GM18526 (cell line): ENCODE measurements around the gene IZUMO2.

ENCODE experiments used
- POLR2A ChIP-seq: IDR thresholded peaks from 3 replicates; pipeline ENCODE4 v1.6.1; 2011; ENCODE audit not compliant: insufficient read length; ENCODE audit errors: extremely low read depth

Gene IZUMO2

GRCh38 chr19:50167314-50167721, 4.2 kb upstream of the IZUMO2 start:
- TF ChIP-seq POLR2A = no peak

DNA sequence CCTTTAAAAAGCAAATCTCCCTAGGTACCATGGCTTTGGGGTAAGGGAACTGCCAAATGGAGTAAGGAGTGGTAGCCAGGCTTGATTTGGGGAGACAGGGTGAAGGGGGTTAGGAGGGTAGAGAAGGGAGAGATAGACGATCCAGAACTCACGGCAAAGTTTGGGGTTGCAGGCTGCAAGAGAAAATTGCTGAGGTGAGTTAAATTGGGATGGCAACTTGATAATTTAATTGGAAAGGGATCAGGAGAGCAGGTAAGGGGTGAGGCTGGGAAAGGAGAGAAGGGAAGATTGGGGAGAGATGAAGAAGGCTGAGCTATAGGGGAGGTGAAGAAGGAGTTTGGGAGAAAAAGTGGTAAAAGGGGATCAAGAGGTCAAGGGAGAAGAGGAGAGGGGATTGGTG, 4.0 kb downstream of the IZUMO2 start:
- TF ChIP-seq POLR2A = no peak

DNA sequence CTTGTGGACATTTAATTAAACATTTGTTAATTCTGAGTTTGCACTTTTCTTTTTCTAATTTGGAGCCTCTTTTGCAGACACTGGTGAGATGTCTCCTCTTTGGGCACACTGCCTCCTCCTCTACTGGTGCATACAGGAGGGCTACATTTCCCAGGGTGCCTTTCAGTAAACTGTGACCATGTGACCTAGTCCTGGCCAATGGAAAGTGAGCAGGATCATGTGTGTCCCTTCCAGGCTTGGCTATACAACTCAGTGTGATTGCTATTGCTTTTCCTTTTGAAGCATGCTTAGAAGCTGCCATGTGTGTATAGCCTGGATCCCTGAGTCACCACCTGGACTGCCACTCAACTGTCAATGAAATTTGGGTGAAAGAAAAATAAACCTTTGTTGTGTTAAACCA, 4.5 kb downstream of the IZUMO2 start:
- no peak for TF ChIP-seq POLR2A

GRCh38 chr19:50155520-50156109, 7.5 kb downstream of the IZUMO2 start:
- TF ChIP-seq POLR2A = no peak

- TF ChIP-seq POLR2A = no peak
Measured at GRCh38 chr19:50154529-50154928, 8.6 kb downstream of the IZUMO2 start.

DNA sequence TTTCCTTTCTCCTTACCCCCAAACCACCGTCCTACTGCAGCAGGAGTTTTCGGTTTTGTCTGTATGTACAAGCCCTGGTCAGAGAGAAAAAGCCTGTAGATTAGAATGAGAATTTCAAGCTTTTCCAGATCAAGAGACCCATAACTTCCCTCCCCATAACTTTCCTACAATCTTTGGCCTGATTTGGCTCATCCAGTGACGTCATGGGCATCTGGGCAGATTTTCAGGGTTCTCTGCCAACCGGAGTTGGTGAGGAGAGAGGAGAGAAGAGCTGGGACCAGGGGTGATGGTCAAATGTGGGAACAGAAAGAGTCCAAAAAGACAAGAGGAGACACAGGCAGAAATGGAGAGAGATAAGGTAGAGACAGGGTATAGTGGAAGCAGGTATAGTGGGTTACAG, 10.5 kb downstream of the IZUMO2 start:
- no peak for TF ChIP-seq POLR2A

DNA sequence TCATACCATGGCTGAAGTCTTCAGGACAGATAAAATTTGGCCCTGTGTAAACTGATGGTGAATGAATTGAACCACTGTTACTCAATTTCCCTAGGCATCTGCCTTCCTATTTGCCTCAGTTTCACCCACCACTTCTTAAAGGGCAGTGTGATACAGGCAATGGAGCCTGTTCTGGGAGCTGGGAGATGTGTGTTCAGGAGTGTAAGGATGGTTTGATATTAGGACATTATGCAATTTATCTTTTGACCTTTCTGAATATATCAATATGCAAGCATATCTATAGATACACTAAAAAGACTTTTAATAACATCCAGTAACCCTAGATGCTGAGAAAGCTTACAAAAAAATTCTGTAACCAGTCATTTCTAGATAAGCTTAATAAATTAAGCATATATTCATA, 14.6 kb downstream of the IZUMO2 start:
- TF ChIP-seq POLR2A = no peak

GRCh38 chr19:50147462-50148423, 15.3 kb downstream of the IZUMO2 start:
- TF ChIP-seq POLR2A = no peak
